HTERT RPE-1 (cell line): Measurements from ENCODE around the gene TBC1D24.

Experiments used
- in situ Hi-C: fragments of 300-500 bp; cut with MboI; formaldehyde crosslinking; loops from 4 replicates; pipeline ENCODE4 v1.14.3; 2020; ENCODE audit warnings: low sequenced_read_pairs

TBC1D24 gene

DNA sequence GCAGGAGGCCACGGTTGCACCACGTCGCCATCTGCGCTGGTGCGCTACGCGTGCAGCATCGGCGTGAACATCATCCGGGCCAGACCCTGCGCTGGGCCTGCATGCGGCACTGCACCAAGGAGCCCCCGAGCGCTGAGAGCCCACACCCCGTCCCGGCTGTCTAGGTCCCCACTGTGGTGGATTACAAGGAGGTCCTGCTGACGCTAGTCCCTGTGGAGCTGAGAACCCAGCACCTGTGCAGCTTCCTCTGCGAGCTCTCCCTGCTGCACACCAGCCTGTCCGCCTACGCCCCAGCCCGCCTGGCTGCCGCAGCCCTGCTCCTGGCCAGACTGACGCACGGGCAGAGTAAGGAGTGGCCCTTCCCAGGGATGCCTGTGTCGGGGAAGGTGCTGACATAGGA lies 25.8 kb upstream of the TBC1D24 start:
- in situ Hi-C loops: no loop called here

DNA sequence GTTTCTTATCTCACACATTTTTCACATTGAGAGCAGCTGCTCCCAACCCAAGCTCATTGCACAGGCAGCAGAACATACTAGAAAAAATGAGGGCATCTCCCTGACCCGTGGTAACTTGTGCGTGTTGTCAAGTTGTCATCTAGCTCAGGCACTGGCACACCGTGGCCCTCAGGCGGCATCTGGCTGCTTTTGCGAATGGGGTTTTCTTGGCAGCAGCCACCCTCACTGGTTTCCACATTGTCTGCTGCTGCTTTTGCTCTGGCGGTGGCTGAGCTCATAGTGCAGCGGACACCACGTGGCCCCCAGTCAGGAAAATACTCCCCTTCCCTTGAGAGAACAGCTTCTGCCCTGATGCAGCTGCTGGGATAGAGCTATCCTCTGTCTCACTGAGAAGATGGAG lies 24.4 kb upstream of the TBC1D24 start:
- in situ Hi-C loops: no loop called here

DNA sequence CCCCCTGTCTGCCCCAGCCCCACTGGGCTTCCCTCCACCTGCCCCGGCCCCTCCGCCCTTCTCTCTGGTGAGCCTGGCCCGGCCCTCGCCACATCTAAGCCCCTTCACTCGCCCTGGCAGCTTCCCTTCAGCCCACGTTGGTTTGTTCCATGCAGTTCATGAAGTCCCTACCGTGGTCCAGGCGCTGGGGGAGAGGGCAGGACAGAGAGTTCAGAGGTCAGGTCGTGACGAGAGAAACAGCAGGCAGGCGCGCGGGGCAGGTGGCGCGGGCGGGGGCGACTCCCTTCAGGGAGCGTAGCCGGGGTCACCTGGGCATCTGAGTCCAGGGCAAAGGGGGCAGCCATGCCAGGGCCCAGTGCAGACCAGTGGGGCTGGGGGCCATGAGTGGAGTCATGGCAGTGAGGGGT lies 23.9 kb upstream of the TBC1D24 start:
- in situ Hi-C loops: no loop called here

DNA sequence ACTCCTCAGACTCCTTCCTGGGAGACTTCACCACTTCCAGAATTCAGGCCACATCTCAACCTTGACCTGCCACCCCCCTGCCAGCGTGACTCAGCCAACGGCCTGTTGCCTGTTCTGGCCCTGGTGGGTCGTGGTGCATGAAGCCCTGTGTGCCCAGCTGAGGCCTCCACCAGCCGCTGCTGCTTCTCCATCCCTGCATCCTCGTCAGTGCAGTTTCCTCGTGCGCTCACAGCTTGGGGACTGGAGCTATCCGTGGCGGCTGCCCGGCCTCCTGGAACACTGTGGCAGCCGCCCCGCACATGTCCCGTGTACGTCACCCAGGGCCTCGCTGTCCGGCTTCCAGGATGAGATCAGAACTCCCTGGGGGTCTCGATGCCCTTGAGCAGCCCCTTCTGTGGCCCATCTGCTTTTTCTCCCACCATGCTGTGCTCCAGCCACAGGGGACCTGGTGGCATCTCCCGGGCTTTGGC lies 23.0 kb upstream of the TBC1D24 start:
- in situ Hi-C loops: no loop called here

DNA sequence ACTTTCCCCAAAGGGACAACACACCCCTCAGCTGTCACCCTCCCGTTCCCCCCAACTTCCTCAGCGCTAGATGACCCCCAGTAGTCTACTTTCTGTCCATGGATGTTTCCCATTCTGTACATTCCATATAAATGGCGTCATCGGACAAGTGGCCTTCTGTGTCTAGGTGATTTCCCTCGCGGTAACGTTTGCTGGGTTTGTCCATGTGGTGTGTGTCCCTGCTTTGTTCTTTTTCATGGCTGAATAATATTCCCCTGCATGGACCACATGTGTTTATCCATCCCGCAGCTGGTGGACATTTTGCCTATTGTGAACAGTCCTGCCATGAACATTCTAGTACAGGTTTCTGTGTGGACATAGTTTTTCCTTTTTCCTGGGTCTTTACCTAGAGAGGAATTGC lies 22.3 kb upstream of the TBC1D24 start:
- in situ Hi-C loops: no loop called here

DNA sequence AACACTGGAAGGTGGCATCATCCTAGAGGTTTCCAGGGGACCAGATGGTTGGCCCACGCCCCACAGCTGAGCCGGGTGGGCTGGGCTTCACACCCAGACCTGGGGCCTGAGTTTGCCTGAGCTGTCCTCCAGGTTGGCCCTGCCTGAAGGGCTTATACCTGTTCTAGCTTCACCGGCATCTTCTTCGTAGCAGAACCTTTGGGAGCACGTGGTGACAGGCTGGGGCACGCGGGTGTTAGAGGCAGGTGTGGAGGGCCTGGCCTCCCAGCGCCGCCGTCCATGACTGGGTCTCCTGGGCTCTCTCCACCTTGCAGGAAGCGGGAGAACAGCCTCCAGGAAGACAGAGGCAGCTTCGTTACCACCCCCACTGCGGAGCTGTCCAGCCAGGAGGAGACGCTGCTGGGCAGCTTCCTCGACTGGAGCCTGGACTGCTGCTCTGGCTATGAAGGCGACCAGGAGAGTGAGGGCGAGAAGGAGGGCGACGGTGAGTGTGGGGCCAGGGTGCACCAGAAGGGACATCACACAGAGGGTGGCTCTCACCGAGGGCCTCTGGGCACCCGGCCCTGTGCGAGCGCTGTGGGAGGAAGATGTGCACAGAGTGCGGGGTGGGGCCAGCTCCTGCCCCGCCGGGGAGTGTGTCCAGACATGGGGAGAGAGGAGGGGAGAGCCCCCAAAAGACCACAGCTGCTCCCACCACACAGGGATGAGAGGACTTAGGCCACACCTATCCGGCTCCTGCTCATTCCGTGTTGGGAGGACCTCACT lies 19.7 kb upstream of the TBC1D24 start:
- in situ Hi-C loops: no loop called here

DNA sequence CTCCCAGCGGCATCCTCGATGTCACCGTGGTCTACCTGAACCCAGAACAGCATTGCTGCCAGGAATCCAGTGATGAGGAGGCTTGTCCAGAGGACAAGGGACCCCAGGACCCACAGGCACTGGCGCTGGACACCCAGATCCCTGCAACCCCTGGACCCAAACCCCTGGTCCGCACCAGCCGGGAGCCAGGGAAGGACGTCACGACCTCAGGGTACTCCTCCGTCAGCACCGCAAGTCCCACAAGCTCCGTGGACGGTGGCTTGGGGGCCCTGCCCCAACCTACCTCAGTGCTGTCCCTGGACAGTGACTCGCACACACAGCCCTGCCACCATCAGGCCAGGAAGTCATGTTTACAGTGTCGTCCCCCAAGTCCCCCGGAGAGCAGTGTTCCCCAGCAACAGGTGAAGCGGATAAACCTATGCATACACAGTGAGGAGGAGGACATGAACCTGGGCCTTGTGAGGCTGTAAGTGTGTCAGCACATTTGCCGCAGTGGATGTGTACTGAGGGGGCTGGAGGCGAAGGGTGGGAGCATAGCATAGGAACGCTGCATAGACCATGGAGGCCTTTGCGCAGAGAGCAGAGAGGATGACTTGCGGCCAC lies 18.3 kb upstream of the TBC1D24 start:
- in situ Hi-C loops: no loop called here

DNA sequence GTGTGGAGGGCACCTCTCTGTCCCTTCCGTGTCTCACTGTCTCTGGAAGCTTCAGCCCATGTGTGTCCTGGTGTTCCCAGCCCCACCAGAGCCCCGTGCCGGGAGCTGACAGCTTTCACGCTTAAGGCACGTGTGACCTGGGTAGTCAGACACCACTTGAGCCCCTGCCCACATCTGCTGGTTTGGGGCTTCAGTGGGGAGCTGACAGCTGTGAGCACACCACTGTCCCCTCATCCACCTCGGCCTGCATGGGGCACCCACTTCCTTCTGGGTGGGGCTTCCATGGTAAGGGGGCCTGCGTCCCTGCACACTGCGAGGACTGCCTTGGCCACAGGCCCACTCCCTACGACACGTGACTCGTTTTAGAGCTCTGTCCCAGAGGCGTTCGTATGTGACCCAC lies 17.7 kb upstream of the TBC1D24 start:
- in situ Hi-C loops: no loop called here

DNA sequence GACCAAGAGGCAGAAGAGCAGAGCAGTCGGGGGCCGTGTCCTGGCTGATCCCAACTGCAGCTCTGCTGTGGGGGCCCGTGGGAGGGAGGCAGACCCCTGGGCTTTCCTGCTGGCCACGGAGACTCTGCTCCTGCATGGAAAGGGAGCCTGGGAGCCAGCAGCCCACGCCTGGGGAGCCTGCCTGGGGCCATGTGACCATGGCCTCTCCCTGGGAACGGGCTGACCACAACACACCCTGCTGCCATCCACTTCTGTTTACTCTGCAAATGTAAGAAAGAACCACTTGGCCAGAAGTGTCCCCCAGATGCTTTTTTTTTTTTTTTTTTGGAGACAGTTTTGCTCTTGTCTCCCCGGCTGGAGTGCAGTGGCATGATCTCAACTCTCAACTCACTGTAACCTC lies 17.0 kb upstream of the TBC1D24 start:
- in situ Hi-C loops: no loop called here

DNA sequence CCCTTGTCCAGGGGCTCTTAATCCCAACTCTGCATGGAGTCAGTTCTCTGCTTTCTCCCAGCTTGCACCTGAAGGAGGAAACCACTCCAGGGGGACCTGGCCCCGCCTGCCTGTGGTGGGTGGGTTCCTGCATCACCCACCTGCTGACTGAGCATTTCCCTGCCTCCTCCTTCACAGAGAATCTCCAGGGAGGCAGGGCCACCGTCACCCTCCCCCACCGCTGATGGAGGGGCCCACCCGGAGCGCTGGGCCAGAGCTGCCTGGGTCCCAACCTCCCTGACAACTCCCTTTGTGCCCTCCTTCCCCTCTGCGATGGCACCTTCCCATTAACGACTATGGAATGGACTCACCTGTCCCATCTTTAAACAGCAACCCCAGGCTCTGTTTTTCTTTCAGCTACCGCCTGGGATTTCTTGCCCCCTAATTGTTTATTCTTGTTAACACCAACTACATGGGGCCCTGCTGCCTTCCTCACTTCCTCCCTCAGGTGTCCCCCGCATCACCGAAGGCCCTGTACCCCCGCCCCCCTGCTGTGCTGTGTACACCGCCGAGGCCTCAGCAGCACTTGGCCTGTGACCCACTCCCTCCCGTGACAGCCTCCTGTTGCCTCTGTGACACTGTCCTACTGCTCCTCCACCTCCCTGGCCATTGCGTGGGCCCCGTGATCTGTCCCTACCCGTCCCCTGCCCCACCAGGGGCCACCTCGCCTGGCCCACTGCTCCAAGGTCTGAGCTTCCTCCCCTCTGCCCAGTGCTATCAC lies 15.9 kb upstream of the TBC1D24 start:
- in situ Hi-C loops: no loop called here

DNA sequence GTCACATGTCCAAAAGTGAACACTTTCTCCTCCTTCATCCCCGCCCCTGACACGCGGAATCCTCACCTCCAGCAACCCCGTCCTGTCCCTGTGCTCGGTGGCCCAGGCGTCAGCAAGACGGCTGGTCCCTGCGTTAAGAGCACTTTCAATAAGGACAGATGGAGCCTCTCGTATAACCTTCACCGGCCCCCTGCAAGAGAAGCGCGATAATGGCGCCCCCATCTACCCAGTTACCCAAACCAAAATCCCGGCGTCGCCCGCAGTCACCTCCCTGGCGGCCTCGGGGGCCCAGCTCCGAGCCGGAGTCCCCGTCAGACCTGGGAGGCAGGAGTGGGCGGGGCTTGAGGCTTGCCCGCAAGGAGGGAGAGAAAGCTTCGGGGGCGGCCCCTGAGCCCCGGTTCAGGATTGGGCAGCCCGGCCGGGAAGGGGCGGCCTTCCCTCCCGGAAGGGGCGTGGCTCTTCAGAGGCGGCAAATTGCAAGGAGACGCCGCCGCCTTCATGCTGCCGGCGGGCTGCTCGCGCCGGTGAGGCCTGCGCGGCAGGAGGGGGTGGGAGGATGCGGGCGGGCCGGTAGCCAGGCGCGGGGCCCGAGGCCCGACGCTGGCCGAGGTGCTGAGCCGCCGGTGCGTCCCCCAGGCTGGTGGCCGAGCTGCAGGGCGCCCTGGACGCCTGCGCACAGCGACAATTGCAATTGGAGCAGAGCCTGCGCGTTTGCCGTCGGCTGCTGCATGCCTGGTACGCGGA lies 15.1 kb upstream of the TBC1D24 start, which contains the start of gene TEDC2:
Gene TEDC2, plus strand, starts transcription at position 463 of the 744 bp plus-strand sequence. Its CDS starts 36 bp downstream, at position 499.
- in situ Hi-C loops: no loop called here

DNA sequence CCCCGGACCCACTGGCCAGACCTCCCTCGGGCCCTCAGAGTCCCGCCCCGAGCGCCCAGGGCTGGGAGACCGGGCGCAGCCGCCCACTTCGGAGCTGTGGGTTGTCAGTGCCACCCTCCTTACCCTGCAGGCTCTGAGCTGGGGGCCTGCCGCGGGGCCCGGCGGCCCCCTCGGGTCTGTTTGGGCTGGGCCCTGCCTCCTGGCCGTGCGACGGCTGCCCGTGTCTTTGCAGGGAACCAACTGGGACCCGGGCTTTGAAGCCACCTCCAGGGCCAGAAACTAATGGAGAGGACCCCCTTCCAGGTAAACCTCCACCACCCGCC lies 14.6 kb upstream of the TBC1D24 start:
- in situ Hi-C loops: no loop called here

DNA sequence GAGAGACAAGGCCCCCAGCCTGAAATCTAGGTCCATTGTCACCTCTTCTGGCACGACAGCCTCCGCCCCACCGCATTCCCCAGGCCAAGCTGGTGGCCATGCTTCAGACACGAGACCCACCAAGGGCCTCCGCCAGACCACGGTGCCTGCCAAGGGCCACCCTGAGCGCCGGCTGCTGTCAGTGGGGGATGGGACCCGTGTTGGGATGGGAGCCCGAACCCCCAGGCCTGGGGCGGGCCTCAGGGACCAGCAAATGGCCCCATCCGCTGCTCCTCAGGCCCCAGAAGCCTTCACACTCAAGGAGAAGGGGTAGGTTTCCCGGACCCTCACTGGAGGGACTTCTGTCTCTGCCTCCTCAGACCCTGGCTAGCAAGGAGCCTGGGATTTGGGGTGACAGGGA lies 14.0 kb upstream of the TBC1D24 start:
- in situ Hi-C loops: no loop called here

DNA sequence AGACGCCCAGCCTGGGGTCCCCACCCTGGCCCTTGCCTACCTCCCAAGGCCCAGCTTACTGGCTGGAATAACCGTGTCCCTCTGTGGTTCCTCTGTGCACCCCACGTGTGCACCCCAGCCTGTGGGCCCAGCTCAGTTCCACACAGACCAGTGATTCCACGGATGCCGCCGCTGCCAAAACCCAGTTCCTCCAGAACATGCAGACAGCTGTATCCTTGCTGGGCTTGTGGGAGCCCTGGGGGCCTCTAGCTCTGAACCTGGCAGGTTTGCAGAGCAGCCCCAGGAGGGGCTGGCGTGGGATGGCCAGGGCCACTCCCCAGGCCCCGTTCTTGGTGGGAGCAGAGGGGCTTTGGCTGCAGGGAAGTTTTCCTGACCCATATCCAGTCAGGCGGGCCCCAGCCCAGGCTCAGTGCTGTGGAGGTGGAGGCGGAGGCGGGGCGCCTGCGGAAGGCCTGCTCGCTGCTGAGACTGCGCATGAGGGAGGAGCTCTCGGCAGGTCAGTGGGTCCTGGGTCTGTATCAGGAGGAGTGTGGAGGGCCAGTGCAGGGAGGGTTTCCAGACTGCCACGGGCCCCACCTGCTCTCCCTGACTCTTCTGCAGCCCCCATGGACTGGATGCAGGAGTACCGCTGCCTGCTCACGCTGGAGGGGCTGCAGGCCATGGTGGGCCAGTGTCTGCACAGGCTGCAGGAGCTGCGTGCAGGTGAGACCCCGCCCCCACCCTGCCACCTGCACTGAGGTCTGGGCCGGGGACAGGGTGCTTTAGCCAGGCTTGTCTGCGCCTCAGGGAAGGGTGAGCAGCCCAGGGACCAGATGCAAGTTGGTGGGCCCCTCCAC lies 12.7 kb upstream of the TBC1D24 start:
- in situ Hi-C loops: no loop called here

DNA sequence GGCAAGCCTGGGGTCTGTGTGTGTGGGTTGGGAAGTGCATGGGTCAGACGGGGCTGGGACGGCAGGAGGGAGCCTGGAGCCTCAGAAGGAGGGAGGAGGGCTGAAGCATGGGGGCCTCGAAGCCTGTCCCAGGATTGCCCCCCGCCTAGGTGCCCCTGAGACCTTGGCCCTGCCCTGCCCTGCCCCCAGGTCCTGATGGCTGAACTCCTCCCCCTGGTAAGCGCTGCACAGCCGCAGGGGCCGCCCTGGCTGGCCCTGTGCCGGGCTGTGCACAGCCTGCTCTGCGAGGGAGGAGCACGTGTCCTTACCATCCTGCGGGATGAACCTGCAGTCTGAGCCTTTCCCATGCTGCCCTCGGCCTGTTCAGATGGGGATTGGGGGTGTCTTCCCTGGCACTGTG lies 10.6 kb upstream of the TBC1D24 start:
- in situ Hi-C loops: no loop called here

DNA sequence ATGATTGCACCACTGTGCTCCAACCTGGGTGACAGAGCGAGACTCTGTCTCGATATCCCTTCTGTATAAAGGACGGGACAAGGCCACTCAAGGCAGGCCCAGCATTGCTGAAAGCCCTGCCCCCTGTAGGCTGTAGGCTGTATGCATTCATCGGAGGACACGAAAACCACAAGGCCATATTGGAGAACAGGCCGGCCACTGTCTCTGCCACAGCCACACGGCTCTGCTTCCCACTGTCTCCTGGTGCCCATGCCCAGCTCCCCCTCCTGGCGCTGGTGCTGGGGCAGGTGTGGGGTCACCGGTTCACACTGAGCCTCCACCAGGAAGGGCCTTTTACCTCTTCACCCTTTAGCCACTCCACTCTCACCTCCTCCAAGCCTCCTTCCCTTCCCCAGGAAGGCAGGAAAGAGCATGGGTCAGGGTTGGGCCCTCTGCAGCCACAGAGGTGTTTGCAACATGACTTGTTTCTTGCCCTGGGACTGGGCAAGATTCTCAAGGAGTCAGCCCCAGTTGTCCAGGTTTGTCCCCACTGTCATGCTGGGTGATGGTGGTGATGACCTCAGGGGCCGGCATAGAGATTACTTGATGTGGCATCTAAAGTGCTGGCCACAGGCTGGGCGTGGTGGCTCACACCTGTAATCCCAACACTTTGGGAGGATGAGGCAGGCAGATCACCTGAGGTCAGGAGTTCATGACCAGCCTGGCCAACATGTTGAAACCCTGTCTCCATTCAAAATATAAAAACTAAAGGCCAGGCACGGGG lies 9.1 kb upstream of the TBC1D24 start:
- in situ Hi-C loops: no loop called here

DNA sequence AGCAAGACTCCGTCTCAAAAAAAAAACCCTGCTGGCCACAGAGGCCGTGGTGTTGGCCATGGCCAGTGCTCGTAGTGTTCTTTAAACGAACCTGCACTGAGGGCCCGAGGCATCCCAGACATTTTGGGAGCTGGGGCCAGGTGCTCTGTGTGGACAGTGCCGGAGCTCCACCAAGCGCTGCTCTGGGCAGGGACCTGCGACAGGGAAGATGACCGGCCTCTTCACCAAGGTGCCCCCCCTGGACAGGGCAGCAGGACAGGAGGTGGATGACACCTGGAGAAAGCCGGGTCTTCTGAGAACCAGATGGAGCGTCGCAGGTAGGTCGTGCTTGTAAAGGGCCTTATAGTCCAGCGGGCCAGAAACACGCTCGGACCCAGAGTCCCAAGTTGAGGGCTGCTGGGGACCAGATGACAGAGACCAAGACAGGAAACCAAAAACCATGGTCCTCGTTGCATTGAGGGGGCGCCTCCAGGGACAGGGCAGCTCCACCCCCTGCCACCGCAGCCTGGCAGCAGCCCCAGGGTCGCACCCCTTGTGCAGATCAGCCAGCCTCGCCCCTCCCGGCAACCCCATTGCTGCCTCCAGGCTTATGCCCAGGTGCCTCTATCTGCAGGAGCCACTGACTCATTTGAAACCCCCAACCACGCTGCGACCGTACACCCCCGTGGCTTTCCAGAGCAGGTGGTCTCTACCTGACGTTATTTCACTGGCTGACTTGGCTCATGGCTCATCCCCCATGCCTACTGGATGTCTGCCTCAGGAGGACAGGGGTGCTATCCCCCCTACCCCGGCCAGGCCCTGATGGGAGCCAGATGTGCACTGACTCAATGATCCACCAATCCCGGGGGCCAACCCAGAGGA lies 8.0 kb upstream of the TBC1D24 start:
- in situ Hi-C loops: no loop called here

DNA sequence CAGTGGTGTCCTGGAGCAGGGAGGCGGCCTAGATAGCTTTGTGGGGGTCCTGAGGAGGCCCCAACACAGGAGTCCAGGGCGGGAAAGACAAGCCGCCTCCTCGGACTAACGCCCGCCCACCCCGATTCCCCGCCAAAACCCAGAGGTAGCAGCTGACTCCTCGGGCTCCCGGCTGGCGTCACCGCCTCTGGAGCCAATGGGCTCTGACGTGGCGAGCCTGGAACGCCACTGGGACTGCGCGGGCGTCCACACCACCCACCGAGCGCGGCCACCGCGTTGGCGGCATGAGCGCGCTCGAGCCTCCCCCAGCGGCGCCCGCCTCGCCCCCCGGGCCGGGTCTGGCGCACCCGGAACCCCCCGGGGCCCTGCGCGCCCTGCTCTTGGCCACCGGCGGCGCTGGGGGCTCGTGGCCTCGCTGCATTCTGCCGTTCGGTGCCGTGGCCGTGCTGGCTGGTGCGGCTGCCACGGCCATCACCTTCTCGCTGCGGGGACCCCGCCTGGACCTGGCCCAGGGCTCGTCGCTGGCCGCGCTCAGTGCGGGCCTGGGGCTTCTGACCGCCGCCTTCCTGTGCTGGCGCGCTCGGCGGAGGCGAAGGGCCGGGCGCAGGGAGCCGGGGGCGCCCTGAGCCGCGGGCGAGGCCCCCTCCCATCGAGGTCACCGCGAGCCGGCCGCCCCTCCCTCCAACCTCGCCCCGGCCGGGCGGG lies 7.2 kb upstream of the TBC1D24 start:
- in situ Hi-C loops: no loop called here
